Bronchial epithelial cell (primary cell): ENCODE data around the gene SNAP91. TPM values are rescaled to one million over a fixed set of nuclear protein-coding genes. Genes with fewer than 3 reads are reported as not detected.

Experiments
- DNase-seq: peaks from one replicate; pipeline ENCODE4 v3.0.0-alpha.2; 2010; ENCODE audit warnings: low read depth
- FAIRE-seq: peaks from 2 replicates; lab custom pipeline; 2011; peaks lifted over from hg19 to GRCh38; lab: Jason Lieb, UNC
- H3K27me3 ChIP-seq: 2 replicates; pipeline ENCODE4 v1.5.1; 2011; ENCODE audit warnings: low read length; ENCODE audit not compliant: control insufficient read depth, insufficient read depth
- H3K36me3 ChIP-seq: 2 replicates; pipeline ENCODE4 v1.5.1; 2011; ENCODE audit warnings: low read length; ENCODE audit not compliant: control insufficient read depth, insufficient read depth
- H3K4me3 ChIP-seq: 2 replicates; pipeline ENCODE4 v1.5.1; 2011; ENCODE audit warnings: mild to moderate bottlenecking, low read depth, low read length, control low read depth
- CTCF ChIP-seq: IDR thresholded peaks from 2 replicates; pipeline ENCODE4 v1.5.1; 2011; ENCODE audit warnings: mild to moderate bottlenecking, moderate library complexity, low read length, control low read depth, inconsistent platforms; ENCODE audit not compliant: insufficient read depth, severe bottlenecking
- total RNA-seq: library from RNA; depleted of rRNA; stranded (reverse); fragments of >200 nt; gene quantifications from 2 replicates; pipeline ENCODE4 v1.2.1, GENCODE V29; 2014

Gene SNAP91
- total RNA-seq, 1 donor from 2014 or later, result under 0.01 TPM

DNA sequence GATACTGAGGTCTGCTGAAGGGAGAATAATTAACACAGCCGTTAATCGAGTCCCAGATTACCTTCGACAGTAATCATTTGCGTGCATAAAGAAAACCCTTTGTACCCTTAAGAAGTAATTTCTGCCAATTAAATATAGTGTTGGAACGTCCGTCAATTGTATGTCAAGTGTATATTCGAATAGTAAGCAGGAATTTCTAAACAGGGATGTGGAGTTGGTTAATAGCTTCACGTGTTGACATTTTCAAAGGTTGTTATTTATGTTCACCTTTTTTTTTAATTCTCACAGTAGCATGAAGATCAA is 798 bp upstream of the SNAP91 start:
- Histone ChIP-seq H3K4me3 (no peak overlapping the region), H3K27me3 (peaks cover 24% of the 10 kb centered on the region), H3K36me3 (no peaks in the 10 kb centered on the region)
- TF ChIP-seq CTCF, result no peak
- FAIRE-seq, result no peak
- no peak for DNase-seq

DNA sequence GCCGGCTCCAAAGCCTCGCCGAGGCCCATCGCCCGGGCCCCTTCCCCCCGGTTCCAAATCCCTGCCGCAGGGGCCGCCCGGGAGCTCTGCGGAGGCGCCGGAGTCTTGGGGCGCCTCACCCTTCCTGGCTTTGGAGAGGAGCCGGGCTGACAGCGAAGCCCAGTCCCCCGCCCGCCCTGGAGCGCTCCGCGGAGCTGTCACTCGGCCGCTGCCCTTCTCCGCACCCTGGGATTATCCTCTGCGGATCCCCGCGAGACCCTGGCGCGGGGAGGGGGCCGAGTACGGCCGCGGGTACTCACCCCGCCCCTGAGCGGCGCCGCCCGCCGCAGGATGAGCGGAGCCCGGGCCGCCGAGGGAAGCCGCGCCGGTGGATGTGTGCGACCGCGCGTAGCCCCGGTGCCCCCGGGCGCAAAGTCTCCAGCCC is 343 bp downstream of the SNAP91 start:
- no peak for DNase-seq
- H3K27me3 ChIP-seq, result peaks cover 24% of the 10 kb centered on the region
- H3K4me3 ChIP-seq, result peak overlapping the region; percentile 38
- no peaks in the 10 kb centered on the region for H3K36me3 ChIP-seq
- no peak for FAIRE-seq
- TF ChIP-seq CTCF, result no peak

- DNase-seq, result no peak
- Histone ChIP-seq H3K27me3 (peaks cover 24% of the 10 kb centered on the region), H3K4me3 (peak overlapping the region; percentile 38), H3K36me3 (no peaks in the 10 kb centered on the region)
- no peak for TF ChIP-seq CTCF
- no peak for FAIRE-seq
Measured at GRCh38 chr6:83707829-83708545, 914 bp downstream of the SNAP91 start.

GRCh38 chr6:83702749-83703148 is 6.2 kb downstream of the SNAP91 start:
- no peaks in the 10 kb centered on the region for H3K36me3 ChIP-seq
- peaks cover 11% of the 10 kb centered on the region for H3K27me3 ChIP-seq
- DNase-seq (no peak), FAIRE-seq (no peak)
- no peak for TF ChIP-seq CTCF
- H3K4me3 ChIP-seq, result no peak overlapping the region

GRCh38 chr6:83702077-83702476 is 6.8 kb downstream of the SNAP91 start:
- no peak for FAIRE-seq
- no peak for DNase-seq
- H3K27me3 ChIP-seq, result peaks cover 7% of the 10 kb centered on the region

More at GRCh38 chr6:83702077-83702476, 6.8 kb downstream of the SNAP91 start:
- H3K4me3 ChIP-seq, result no peak overlapping the region
- no peak for TF ChIP-seq CTCF
- no peaks in the 10 kb centered on the region for H3K36me3 ChIP-seq
